D341Med (cell line): ENCODE measurements around the gene TRPM2.
"Not testable (repeated sequence)": the region's sequence is repeated elsewhere in the genome, so short reads cannot be mapped to it uniquely, and the experiment has no call there.

ENCODE experiments used
- DNase-seq: peaks from one replicate; pipeline ENCODE4 v3.0.0; 2012; ENCODE audit warnings: low spot score

Gene TRPM2

GRCh38 chr21:44415073-44416025 is 61.9 kb downstream of the TRPM2 start:
- DNase-seq, result no peak

DNA sequence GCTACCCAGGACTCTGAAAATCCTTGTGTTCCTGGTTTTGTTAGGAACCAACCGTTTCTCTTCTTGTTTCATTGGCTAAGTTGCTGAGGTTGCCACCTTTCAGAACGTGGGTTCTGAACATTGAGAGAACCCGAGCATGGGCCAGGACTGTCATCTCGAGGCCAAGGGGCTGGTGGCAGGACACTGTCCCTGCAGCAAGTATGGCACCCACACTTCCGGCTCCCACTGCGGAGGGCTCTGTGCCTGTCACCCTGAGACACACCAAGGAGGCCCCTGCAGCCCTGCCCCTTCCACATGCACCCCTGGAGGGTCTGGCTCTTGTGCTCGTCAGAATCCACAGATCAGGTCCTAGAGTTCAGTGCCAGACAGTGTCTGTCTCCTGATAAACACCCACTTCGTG is 62.8 kb downstream of the TRPM2 start:
- DNase-seq, result no peak

DNA sequence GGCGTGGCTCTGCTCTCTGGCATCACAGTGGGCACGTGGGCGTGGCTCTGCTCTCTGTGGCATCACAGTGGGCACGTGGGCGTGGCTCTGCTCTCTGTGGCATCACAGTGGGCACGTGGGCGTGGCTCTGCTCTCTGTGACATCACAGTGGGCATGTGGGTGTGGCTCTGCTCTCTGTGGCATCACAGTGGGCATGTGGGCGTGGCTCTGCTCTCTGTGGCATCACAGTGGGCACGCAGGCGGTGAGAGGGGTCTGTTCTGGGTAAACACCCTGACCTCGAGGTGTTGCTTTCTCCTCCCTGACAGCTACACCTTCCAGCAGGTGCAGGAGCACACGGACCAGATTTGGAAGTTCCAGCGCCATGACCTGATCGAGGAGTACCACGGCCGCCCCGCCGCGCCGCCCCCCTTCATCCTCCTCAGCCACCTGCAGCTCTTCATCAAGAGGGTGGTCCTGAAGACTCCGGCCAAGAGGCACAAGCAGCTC is 64.2 kb downstream of the TRPM2 start:
- DNase-seq, result not testable (repeated sequence)

- DNase-seq, result no peak
These were observed 64.9 kb downstream of the TRPM2 start for GRCh38 chr21:44418108-44418875.

DNA sequence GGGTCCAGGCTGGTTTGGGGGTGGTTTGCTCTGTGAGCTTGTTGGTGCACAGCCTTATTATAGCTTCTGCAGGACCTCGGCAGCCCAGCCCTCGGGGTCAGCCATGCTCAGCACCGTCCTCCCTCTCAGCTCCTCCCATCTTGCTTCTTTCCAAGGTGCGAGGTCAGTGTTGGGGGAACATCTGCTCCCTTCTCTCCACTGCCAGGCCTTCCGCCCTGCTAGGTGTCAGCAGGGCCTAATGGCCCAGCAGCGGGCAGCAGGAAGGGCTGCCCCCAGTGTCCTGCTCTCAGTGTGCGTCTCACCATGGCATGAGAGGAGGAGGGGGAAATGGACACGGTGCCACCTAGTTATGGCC is 65.4 kb downstream of the TRPM2 start:
- no peak for DNase-seq

- no peak for DNase-seq
These were observed 66.3 kb downstream of the TRPM2 start for GRCh38 chr21:44419679-44420078.

GRCh38 chr21:44420416-44421205 is 67.2 kb downstream of the TRPM2 start:
- no peak for DNase-seq

DNA sequence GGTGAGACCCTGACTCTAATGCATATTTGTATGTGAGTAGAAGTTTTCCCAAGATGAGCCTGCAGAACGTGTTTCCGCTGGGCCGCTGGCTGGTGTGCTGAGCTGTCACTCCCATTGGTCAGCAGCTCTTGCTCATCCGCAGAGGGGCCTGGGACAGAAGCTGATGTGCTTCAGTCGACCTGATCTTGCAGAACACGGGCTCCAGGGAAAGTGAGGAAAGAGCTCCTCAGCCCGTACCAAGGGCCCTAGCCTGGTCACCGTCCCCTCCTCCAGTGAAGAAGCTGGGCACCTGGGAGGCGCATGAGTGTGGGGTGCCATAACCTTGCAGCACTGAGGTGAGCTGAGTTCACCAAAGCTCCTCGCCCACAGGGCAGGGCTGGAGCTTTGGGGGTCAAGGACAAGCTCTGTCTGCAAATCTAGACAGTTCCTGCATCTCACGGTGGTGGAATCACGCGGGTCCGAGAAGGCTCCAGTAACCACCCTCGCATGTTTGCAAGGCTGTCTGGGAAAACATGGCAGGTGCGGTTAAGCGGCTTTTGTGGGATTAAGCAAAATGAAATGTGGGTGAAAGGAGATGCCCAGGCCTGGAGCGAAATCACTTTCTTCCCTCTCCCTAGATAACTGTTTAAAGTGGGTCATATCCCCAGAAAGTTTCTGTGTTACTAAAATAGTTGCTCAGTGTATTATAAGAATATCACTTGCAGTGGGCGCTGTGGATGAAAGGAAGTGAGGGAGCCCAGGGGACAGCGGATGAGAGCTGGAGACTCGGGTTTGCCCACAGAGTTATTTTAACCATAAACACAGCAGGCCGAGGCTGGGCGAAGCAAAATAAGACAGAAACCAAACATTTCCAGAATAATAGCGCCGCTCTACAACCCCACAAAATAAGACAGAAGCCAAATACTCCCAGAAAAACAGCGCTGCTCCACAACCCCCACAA is 68.8 kb downstream of the TRPM2 start:
- no peak for DNase-seq

GRCh38 chr21:44423312-44423821 is 69.9 kb downstream of the TRPM2 start:
- no peak for DNase-seq

DNA sequence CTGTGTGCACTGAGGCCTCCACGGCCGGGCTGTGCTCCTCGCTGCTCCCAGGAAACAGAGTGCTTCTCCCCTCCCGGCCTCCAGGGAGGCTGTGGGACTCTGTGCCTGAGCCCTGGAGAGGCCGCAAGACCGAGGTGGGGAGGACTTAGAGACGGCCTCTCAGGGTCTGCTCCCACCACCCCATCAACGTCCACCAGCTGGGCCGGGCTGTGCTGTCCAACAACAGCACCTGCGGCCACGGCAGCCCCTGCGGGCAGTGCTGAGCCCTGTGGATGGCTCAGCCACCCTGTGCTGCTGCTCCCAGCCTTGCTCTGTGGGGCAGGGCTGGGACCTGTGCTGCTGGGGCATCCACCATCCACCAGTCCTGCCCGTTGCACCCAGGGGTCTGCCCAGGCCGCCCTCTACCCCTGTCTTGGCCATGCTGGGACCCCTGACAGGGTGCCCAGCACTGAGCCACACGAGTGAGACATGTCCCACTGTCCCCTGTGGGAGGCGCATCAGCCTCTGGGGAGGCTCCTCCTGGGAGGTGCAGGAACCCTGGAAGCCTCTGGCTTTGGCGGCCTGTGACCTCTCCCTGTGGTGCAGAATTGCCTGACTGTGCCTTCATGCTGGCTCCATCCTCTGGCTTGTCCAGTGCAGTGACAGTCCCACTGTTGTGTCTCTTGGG is 70.7 kb downstream of the TRPM2 start:
- no peak for DNase-seq

GRCh38 chr21:44424608-44425306 is 71.3 kb downstream of the TRPM2 start:
- no peak for DNase-seq

DNA sequence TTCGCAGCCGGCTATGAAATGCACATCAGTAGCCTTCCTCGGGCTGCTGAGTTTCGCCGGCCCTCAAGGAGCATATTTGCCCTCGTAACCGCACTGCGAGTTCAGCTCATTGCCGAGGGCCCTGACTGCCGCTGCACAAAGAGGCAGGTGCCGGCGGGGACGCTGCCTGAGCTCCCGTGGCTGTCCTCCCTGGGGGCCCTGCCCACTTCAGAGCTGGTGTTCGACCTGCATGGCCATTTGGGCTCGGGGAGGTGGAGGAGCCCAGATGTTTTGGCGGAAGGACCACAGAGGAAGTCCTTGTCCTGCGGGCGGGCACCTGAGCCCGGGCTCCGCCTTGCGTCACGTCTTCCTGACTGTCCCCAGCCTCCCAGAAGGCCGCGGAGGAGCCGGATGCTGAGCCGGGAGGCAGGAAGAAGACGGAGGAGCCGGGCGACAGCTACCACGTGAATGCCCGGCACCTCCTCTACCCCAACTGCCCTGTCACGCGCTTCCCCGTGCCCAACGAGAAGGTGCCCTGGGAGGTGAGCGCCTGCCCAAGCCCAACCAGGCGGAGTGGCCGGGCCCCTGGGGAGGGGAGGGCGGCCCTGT is 72.0 kb downstream of the TRPM2 start:
- no peak for DNase-seq

GRCh38 chr21:44425895-44426662 is 72.7 kb downstream of the TRPM2 start:
- DNase-seq, result no peak

DNA sequence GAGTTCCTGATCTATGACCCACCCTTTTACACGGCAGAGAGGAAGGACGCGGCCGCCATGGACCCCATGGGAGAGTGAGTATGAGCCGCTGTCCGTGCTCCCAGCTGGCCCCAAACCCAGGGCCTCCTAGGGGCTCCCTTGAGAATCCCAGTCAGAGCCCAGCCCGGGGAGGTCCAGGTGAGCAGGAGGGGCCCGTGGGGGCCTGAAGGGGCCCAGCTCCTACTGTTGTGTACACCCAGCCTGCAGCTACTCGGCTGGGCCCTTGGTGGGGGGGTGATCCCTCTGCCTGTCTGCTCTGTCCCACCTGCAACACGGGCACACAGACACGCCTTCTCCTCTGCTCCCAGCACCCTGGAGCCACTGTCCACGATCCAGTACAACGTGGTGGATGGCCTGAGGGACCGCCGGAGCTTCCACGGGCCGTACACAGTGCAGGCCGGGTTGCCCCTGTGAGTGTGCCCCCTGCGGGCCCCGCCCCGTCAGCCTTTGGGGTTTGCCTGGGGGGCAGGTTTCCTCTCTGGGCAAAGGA is 73.3 kb downstream of the TRPM2 start:
- no peak for DNase-seq

GRCh38 chr21:44427241-44428120 is 74.1 kb downstream of the TRPM2 start:
- no peak for DNase-seq

GRCh38 chr21:44428281-44428960 is 75.0 kb downstream of the TRPM2 start:
- DNase-seq, result peak; percentile 35

DNA sequence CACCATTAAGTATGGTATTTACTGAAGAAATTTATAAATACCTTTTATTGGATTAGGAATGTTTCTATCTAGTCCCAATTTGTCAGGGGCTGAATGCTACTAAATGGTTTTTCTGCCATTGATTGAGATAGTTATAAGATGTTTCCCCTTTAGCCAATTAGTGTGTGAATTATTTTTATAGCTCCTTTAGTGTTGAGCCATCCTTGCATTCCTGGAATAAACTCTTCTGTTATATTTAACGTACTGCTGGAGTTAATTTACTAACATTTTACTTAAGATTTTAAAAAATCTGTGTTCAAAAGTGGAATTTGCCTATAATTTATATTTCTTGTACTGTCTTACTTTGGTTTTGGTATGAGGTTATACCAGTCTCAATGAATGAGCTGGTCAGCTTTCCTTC is 76.5 kb downstream of the TRPM2 start:
- no peak for DNase-seq
